Stimulated activated CD4-positive, alpha-beta T cell treated with anti-CD3 and anti-CD28 coated beads, Interleukin-1b, Interleukin-23, amount 100 ng/mL, for 4 hours (primary cell): ENCODE results near the gene IGF2.

ENCODE experiments used
- DNase-seq, 2 donors: peaks; one replicate each; pipeline ENCODE4 v3.0.0-alpha.2; 2020; ENCODE audit warnings: low read depth in 2 of 2

Gene IGF2

GRCh38 chr11:2103668-2104523 lies 35.3 kb downstream of the IGF2 start:
- no peak for DNase-seq

GRCh38 chr11:2102883-2103213 lies 36.3 kb downstream of the IGF2 start:
- no peak for DNase-seq

GRCh38 chr11:2102132-2102882 lies 36.9 kb downstream of the IGF2 start:
- no peak for DNase-seq

- DNase-seq, result no peak
These were observed 38.0 kb downstream of the IGF2 start for GRCh38 chr11:2101171-2101675.

- DNase-seq, result no peak
These were observed 38.6 kb downstream of the IGF2 start for GRCh38 chr11:2100361-2101170.

- DNase-seq, result no peak
These were observed 39.5 kb downstream of the IGF2 start for GRCh38 chr11:2099516-2100349.

- DNase-seq, result no peak
These were observed 40.3 kb downstream of the IGF2 start for GRCh38 chr11:2098691-2099515.

GRCh38 chr11:2097998-2098690 lies 41.0 kb downstream of the IGF2 start:
- DNase-seq, result no peak

GRCh38 chr11:2097356-2097997 lies 41.7 kb downstream of the IGF2 start:
- no peak for DNase-seq

- DNase-seq, result no peak
These were observed 42.3 kb downstream of the IGF2 start for GRCh38 chr11:2096919-2097301.

GRCh38 chr11:2096011-2096918 lies 42.9 kb downstream of the IGF2 start:
- DNase-seq, result no peak

- DNase-seq, result no peak
These were observed 43.6 kb downstream of the IGF2 start for GRCh38 chr11:2095542-2095941.

GRCh38 chr11:2095198-2095520 lies 44.0 kb downstream of the IGF2 start:
- no peak for DNase-seq

GRCh38 chr11:2094354-2095197 lies 44.6 kb downstream of the IGF2 start:
- DNase-seq, result no peak

GRCh38 chr11:2093575-2094353 lies 45.4 kb downstream of the IGF2 start:
- DNase-seq, result no peak

- DNase-seq, result peak in 1 of 2 donors; percentile 37
These were observed 46.2 kb downstream of the IGF2 start for GRCh38 chr11:2092956-2093412.
